Middle frontal gyrus (tissue), 1 donor: ENCODE results near the gene HSD11B1.

Experiments
- DNase-seq: peaks from one replicate; pipeline ENCODE4 v3.0.0-alpha.2; 2015; ENCODE audit warnings: low spot score; ENCODE audit errors: extremely low spot score

HSD11B1 gene

DNA sequence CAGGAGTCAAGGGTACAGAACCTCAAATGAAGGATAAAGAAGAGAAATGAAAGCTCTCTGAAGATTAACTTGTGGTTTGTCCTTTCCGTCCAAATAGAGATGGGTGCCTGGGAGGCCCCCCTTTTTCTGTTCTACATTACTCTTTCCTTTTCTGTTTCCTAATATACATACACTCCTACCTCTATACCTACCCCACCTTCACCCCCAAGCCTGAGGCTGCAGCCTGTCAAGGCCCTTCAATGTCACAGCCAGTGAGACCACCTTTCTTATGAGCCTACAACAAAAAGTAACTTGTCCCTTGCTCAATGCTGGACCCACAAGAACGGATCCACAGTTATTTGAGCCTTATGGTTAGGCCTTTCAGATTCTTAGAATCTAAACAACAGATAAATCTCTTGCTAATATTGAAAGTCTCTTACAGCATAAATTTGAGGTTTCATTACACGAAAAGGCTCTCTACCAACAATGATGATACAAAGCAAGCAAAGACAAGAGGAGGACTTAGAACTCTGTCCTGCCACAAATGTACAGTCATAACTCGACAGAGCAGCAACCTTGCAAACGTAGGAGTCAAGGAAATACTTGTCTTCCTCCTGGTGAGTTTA, 47.1 kb downstream of the HSD11B1 start:
- no peak for DNase-seq

DNA sequence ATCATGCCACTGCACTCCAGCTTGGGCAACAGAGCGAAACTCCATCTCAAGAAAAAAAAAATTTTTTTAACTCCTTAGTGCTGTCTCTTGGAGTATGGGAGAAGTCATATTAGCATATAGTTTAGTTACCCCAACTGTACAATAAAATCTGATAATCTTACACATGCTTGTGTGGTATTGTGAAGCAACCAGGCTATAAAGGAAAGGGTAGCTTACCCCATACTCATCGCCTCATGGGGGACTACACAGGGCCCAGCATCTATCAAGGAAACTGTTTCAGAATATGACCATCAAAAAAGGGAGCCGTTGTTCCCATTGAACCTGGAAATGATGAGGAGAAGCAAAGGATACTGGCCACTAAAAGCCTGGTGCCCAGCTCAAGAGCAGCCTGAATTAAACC, 48.2 kb downstream of the HSD11B1 start:
- no peak for DNase-seq

DNA sequence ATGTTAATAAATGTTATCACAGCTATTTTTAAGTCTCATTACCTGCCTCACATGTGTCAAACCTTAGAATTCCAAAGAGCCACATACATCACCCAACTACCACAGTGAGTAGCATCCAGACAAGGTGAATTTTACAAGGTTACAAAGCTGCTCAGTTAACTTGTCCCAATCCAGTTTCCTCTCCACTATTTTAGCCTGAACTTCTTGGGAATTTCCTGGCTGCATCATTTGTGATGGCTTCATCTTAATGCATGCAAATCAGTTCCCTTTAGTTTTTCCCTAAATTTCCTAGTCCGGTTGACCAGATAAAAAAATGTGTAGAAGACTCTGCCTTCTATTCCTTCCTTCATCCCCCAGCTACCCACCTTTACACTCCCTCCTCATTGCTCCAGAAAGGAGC, 50.6 kb downstream of the HSD11B1 start:
- DNase-seq = no peak

DNA sequence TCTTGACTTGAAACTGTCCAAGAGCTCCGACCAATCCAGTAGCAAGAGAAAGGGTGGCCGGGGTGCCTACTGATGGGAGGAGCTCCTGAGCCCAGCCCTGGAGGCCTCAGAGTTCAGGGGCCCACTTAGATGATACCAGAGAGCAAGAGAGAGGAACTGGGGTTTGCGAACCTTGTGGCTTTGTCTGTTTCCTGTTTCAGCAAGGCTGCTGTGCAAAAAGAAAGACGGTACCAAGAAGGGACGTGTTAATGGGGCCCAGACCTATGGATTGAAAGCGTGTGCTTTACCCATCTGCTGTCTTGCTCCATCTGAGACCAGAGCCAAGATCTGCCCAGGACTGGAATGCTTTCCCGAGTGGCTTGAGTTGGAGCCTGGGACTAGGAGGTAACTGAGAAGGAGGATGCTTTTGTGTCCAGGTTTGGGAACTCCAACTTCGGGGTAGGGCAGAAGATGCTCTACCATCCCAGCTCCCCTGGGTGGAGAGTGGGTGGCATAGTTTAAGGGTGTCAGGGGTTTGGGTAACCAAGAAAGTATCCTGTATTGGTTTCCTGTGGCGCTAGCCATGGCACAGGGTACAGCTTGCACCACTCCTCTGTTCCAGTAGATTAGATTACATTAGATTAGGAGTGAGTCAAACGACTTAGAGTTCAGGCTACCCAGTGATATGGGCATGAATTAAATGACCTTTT, 51.4 kb downstream of the HSD11B1 start, which contains the start of gene TRAF3IP3:
TRAF3IP3 (plus strand) TSS at position 128 of the 689 bp plus-strand sequence. CDS start 3,987 bp downstream, outside the sequence.
- DNase-seq = no peak

DNA sequence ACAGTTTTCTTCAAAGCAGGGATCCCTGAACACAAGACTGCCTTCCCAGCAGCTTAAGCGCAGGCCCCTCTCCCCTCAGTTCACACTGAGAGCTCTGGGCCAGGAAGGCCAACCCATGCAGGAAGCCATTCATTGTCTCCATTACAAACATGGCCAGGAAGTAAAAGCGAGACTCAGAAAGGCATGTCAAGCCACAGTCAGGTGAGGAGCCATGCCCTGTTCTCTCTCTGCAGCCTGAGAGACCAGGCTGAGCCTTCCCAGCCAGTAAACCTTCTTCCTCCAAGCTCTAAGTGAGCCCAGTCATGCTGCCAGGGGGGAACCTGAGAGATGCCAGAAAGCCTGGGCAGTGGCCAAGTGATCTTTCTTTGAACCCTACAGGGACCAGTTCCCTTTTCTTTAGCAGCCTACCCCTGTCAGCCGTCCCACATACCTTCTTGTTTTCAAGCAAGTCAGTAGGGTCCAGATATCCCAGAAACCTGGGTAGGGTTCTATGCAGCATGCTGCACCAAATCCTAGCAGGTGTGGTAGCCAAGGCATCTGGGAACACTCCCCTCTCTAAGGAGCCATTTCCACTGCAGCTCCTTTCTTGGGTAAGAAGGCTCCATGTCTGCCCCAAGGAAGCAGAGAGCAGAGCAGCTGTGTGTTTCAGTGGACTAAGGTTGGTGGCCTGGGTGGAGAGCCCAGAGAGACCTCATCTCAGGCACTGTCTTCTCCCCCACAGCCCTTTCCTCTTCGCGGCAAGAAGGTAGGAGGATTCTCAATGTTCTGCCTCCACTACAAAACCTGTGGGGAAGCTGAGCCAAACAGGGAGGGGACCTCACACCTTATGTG, 52.2 kb downstream of the HSD11B1 start:
- DNase-seq = no peak

DNA sequence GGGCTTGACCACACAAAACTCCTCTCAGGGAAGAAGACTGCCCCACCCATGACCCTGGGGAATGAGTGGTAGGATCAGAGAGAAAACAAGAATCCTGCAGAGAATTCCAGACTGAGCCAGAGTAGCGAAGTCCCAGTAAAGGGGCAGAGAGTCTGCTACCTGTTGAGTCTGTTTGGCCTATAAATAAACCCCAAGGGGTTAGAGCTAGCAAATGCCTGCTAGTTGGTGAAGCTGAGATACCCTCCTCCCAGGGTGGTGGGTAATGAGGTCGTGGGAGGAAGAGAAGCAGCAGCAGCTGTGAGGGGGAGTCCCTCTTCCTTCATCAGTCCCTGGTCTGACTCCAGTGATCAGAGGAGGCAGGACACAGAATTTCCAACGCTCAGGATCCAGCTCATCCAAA, 53.8 kb downstream of the HSD11B1 start:
- no peak for DNase-seq

DNA sequence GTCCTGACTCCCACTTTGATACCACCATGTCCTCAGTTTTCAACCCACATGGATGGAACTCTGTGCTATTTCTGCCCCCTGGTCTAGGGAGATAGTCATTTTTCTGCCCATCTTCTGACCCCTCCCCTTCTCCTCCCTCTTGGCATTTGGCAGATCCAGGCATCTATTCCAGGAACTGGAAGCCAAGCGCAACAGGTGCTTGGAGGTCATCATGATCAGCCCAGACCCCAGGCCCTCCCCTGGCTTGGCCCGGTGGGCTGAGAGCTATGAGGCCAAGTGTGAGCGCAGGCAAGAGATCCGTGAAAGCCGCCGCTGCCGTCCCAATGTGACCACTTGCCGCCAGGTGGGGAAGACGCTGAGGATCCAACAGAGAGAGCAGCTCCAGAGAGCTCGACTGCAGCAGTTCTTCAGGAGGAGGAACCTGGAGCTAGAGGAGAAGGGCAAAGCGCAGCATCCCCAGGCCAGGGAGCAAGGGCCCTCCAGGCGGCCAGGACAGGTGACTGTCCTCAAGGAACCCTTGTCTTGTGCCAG, 55.2 kb downstream of the HSD11B1 start:
- no peak for DNase-seq

DNA sequence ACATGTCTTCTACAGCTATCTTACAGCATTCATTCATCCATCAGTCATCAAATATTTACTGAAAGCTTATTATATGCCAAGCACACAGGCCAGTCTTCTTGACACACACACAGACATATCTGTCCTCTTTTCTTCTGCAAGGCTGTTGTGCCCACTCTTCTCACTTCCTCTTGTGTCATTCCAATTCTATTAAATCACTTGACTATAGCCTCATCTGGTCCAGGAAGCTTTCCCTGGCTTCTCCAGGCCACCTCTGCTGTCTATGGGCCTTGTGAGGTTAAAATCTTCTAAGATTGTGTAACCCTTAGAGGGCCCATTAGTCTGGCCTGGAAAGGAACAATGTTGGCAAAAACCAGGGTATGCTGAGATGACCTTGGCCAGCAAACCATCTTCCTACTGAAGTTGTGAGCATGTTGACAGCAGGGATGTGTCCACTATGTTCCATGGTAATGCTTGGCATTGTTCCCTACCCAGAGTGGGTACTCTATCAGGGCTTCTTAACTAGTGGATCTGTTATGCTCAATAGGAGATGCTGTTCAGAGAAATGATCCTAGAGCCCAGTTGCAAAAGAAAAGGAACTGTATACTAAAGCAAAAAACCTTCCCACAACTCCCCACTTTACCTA, 56.5 kb downstream of the HSD11B1 start:
- no peak for DNase-seq

DNA sequence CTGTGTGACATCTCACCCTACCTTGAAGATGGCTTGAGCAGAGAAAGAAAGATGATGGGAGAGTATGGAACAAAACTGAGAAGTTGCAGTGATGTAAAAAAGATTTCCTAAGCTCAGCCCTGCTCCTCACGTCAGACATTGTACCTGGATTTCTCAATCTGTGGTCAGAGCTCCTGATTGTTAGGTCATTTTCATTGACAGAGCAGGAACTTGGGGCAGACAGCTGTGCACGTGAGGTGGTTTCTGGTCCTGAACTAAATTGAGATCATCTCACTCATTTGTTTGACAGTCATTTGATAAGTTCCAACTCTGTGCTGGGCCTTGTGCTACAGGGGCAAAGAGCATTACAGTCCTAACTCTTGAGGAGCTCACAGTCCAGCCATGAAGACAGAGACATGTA, 61.4 kb downstream of the HSD11B1 start:
- no peak for DNase-seq

DNA sequence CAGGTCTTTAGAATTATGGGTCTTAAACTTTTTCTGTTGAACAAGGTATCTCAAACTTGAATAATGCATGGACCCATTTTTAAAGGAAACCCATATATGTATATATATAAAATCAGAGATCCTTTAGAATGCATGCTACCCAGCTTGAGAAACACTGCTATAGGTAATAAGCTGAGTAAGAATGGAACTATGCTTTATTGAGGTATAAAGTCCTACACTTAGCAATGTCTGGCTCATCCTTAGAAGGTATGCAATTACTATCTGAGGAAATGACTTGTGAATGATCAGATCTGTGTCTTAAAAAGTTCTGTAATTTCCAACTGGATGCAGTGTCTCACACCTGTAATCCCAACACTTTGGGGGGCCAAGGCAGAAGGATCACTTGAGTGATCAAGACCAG, 62.5 kb downstream of the HSD11B1 start:
- DNase-seq = no peak

DNA sequence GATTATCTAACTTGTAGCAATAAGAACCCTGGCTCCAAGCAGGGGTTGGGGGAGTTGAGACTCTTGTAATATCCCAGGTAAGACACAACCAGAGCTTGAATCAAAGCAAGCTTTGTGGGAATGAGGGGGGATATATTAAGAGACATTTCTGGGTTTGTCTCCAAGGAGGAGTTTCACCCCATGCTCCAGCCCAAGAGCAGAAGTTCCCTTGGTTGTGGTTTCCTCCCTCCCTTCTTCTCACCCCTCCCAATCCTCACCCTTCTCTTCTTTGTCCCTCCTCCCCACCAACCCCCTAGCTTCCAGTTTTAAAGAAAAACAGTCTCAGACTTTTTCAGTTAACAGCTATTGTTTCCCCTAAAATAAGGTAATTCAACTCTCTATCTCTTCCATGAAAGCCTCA, 63.1 kb downstream of the HSD11B1 start:
- DNase-seq = no peak

DNA sequence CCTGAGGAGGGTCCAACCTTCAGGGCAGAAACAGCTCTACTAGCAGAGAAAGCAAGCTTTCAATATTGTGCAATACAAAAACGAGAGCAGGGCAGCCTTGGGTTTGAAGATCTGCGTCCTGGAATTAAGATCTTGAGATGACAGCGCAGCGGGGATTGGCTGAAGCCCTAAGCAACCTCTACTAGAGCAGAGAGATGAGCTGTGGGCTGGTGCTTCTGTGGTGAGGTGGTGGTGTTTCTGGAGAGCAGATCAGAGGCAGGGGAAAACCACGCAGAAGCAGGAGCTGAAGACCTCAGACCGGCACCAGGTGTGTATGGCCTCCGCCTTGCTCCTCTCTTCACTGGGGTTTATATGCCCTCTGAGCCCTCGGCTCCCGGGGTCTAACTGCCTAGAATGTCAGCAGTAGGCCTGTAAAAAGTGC, 63.7 kb downstream of the HSD11B1 start:
- DNase-seq = no peak

DNA sequence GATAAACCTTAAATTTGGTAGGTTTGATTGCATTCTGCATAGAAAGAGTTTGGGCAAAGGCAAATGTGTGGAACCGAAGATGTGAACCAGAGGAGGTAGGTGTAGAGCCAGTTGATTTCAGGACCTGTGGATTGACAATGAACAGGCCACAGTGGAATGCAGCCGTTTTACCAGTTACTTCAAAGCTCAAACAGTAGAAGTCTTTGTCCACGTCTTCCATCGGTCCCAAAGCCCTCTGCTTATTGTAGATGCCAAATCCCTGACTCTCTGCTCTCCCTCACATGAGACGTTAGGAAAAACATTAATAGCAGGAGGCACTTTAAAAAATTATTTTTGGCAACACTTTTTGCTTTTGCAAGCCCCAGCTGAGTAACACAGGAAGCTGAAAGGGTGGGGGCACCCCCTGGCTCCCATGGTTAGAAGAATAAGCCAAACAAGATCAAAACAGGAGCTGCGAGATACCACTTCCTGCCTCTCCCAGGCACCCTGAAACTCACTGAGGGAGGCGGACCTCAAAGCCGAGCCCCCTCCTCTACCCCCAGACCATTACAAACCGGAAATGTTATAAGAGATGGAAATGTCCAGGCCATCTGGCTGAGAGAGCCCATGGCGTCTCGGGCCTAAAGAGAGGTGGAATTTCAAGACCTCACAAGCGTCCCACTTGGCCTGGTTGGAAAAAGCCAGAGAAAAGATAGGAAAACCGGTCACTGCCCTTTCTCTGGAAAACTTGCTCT, 64.7 kb downstream of the HSD11B1 start:
- no peak for DNase-seq

DNA sequence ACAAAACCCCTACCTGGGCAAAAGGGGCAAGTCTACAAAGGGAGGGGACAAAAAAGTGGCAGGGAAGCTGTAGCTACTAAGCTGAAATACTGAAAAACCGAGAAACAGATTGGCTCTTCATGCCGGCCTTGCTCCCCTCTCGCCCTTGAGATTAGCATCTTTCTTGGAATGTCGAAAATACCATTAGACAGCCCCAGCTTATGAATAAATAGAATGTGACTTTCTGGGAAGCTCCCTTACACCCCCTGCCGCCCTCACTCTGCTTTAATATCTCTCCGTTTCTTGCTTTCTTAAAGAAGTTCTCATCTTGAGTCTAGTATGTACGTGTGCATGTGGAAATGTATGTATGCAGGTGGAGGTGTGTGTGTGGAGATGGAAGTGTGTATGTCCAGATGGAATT, 65.3 kb downstream of the HSD11B1 start:
- no peak for DNase-seq

DNA sequence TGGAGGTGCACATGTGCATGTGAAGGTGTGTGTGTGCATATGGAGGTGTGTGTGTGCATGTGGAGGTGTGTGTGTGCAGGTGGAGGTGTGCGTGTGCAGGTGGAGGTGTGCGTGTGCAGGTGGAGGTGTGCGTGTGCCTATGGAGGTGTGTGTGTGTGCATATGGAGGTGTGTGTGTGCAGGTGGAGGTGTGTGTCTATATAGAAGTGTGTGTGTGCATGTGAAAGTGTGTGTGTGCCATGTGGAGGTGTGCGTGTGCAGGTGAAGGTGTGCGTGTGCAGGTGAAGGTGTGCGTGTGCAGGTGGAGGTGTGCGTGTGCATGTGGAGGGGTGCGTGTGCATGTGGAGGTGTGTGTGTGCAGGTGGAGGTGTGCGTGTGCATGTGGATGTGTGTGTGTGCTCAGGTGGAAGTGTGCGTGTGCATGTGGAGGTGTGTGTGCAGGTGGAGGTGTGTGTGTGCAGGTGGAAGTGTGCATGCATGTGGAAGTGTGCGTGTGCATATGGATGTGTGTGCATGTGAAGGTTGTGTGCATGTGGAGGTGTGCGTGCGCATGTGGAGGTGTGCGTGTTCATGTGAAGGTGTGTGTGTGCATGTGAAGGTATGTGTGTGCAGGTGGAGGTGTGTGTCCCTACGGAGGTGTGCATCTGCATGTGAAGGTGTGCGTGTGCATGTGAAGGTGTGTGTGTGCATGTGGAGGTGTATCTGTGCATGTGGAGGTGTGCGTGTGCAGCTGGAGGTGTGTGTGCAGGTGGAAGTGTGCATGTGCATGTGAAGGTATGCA, 66.2 kb downstream of the HSD11B1 start:
- no peak for DNase-seq

DNA sequence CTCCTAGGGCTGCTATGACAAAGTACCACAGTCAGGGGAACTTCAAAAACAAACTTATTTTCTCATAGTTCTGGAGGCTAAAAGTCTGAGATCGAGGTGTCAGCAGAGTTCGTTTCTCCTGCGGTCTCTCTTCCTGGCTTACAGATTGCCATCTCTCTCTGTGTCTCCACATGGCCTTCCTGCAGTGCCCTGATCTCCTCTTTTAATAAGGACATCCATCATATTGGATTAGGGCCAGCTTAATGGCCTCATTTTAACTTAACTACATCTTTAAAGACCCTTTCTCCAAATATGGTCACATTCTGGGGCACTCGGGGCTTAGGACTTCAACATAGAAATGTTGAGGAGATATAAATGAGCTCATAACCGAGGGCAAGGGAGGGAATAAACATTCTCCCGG, 67.5 kb downstream of the HSD11B1 start:
- DNase-seq = no peak

DNA sequence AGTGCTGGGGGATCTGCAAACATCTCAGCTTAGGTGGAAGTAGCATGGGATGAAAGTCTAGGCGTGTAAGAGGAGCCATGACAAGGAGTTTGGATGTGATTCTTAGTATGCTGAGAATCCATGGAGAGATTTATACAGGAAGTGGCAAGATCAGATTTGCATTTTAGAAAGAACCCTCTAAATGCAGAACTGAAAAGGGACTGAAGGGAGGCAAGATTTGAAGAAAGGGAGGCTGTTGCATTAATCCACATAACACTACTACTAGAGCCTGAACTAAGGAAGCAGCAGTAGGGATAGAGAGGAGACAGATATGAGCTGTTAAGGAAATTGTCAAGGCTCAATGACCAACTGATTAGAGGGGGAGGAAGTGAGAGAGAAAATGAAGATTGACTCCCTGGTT, 69.9 kb downstream of the HSD11B1 start:
- DNase-seq = no peak

DNA sequence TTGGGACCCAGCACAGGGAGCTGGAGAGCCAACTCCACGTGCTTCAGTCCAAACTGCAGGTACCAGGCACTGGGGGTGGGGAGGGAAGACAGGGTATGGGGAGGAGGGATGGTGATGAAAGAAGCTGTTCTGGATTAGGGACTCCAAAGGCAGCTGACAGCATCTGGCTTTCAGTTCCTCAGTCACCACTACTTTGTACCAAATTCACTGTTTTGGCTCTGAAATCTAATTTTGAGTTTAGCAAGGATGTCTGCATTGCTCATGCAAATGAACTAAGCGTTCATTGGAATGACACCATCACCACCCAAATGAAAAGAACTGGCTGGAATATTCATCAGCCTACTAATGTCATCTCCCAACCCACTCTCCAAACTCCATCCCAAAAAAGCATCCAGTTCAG, 71.0 kb downstream of the HSD11B1 start:
- no peak for DNase-seq

DNA sequence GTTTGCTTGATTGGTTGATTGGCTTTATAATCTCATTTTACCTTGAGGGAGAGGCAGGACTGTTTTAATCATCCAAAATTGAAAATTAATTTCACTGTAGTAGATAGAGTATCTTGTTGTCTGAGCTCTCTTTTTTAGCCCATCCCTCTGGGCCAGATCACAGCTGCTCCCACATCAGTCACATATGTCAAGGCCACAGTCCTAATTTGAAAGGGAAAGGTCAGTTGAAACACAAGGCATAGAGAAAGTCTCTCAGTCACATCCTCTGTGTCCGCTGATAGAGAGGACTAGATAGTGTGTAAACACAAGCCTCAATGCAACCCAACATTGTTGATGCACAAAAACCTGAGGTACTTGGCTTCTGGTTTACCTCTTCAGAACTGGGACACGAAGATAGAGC, 72.9 kb downstream of the HSD11B1 start:
- no peak for DNase-seq

DNA sequence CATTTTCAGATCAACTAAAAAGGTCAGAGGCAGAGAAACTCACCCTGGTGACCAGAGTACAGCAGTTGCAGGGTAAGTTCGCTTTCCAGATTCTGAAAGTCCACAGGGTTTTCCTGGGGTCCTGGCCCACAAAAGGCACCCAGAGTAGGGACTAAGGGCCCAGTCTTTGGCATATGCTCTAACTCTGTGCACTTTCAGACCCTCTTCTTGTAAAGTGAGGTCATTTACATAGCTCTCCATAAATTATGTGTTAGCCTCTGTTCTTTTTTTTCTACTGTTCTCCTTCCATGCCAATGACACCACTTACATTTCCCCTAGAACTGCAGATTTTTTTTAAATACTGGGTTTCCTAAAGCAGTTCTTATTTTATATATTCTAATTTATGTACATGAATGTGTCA, 73.5 kb downstream of the HSD11B1 start:
- DNase-seq = no peak
